ENCODE results near the gene ATG4B. TPM values are rescaled to one million over a fixed set of nuclear protein-coding genes. Genes with fewer than 3 reads are reported as not detected.

ATG4B gene
- total RNA-seq, 2 donors from 2014 or later: 126 to 166 TPM

DNA sequence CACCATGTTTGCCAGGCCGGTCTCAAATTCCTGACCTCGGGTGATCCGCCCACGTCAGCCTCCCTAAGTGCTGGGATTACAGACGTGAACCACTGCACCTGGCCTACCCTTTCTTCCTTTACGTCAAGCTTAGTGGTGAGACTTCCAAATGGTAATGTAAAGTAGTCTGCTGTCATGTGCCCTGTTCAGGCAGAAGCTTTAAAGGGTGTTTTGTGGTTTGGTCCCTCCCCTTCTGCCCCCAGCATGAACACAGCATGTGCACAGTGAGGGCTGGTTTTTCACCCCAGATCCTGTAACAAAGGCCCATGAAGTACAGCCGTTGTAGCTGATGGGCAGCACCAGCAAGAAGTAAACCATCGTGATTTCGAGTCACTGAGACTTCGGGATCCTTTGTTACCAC lies 51.8 kb downstream of the ATG4B start:
- H3K4me3 Mint-ChIP-seq: no peak overlapping the region
- Histone ChIP-seq H3K9me3 (ENCODE audit: control insufficient read depth, low read length) (no peaks in the 10 kb centered on the region), H3K4me1 (ENCODE audit: control insufficient read depth, insufficient read depth, low read length) (peaks cover 6% of the 10 kb centered on the region), H3K36me3 (ENCODE audit: control insufficient read depth, insufficient read depth, low read length) (peaks cover 28% of the 10 kb centered on the region), H3K4me3 (ENCODE audit: low read length) (no peak overlapping the region), H3K27ac (ENCODE audit: low read depth, low read length) (no peak overlapping the region), H3K9ac (ENCODE audit: extremely low read depth, low read length, poor library complexity, severe bottlenecking) (no peak overlapping the region), H3K27me3 (ENCODE audit: control insufficient read depth, insufficient read depth, low read length, poor library complexity, severe bottlenecking) (no peaks in the 10 kb centered on the region)
- H3K36me3 Mint-ChIP-seq (ENCODE audit: low read depth): peaks cover 21% of the 10 kb centered on the region
- no peak for DNase-seq
- H3K27ac Mint-ChIP-seq: no peak overlapping the region
- H3K9me3 Mint-ChIP-seq: no peaks in the 10 kb centered on the region
- no peaks in the 10 kb centered on the region for H3K27me3 Mint-ChIP-seq (ENCODE audit: insufficient read depth)
- H3K4me1 Mint-ChIP-seq: no peaks in the 10 kb centered on the region
- WGBS, 2 experiments (ENCODE audit: insufficient coverage in 1 of 2, insufficient read length in 1 of 2): 87 to 93% methylated on average over 9 to 10 of the region's 10 CpGs
- no peak for TF ChIP-seq CTCF (conservative IDR thresholded peaks at IDR 0.05)

DNA sequence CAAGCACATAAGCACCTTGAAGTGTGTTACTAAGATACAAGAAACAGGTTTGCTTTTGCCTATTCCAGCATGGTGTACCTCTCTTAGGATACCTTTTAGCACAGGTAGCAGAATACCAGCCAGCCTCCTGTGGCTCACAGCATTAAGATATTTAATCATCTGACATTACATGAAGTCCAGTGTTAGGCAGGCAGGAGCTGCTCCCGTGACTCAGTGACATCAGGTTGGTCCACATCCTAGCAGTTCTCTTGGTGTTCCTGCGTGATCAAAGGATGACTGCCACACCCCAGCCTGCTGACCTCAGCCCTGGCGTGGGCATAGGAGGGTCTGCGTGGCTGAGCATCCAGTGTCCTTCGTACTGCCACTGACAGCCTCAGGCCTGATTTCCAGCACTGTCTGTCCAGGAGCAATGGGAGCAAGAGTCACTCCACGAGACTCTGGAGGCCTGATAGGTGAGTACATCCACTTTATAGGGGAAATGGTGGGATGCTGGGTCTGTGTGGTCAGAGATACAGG lies 52.8 kb downstream of the ATG4B start:
- H3K27me3 ChIP-seq (ENCODE audit: control insufficient read depth, insufficient read depth, low read length, poor library complexity, severe bottlenecking): no peaks in the 10 kb centered on the region
- no peaks in the 10 kb centered on the region for H3K9me3 ChIP-seq (ENCODE audit: control insufficient read depth, low read length)
- no peak for TF ChIP-seq CTCF (conservative IDR thresholded peaks at IDR 0.05)
- no peaks in the 10 kb centered on the region for H3K4me1 Mint-ChIP-seq
- WGBS, 2 experiments (ENCODE audit: insufficient coverage in 1 of 2, insufficient read length in 1 of 2): 87 to 93% methylated on average over 5 to 6 of the region's 6 CpGs
- H3K4me3 Mint-ChIP-seq: no peak overlapping the region
- no peak for DNase-seq
- H3K9me3 Mint-ChIP-seq: no peaks in the 10 kb centered on the region
- no peak overlapping the region for H3K4me3 ChIP-seq (ENCODE audit: low read length)
- H3K27ac ChIP-seq (ENCODE audit: low read depth, low read length): no peak overlapping the region
- peaks cover 19% of the 10 kb centered on the region for H3K36me3 Mint-ChIP-seq (ENCODE audit: low read depth)
- no peak overlapping the region for H3K9ac ChIP-seq (ENCODE audit: extremely low read depth, low read length, poor library complexity, severe bottlenecking)
- H3K27me3 Mint-ChIP-seq (ENCODE audit: insufficient read depth): no peaks in the 10 kb centered on the region
- H3K4me1 ChIP-seq (ENCODE audit: control insufficient read depth, insufficient read depth, low read length): peaks cover 6% of the 10 kb centered on the region
- H3K36me3 ChIP-seq (ENCODE audit: control insufficient read depth, insufficient read depth, low read length): peaks cover 22% of the 10 kb centered on the region
- H3K27ac Mint-ChIP-seq: no peak overlapping the region

GRCh38 chr2:241692448-241692847 lies 55.0 kb downstream of the ATG4B start:
- no peak for DNase-seq
- WGBS, 2 experiments (ENCODE audit: insufficient coverage in 1 of 2, insufficient read length in 1 of 2): 92 to 100% methylated on average over 4 to 6 of the region's 6 CpGs
- Mint-ChIP-seq H3K27ac (no peak overlapping the region), H3K9me3 (no peaks in the 10 kb centered on the region), H3K4me1 (no peaks in the 10 kb centered on the region), H3K36me3 (ENCODE audit: low read depth) (peaks cover 26% of the 10 kb centered on the region), H3K27me3 (ENCODE audit: insufficient read depth) (no peaks in the 10 kb centered on the region), H3K4me3 (no peak overlapping the region)
- Histone ChIP-seq H3K9me3 (ENCODE audit: control insufficient read depth, low read length) (no peaks in the 10 kb centered on the region), H3K27me3 (ENCODE audit: control insufficient read depth, insufficient read depth, low read length, poor library complexity, severe bottlenecking) (no peaks in the 10 kb centered on the region), H3K27ac (ENCODE audit: low read depth, low read length) (no peak overlapping the region), H3K4me1 (ENCODE audit: control insufficient read depth, insufficient read depth, low read length) (peaks cover 6% of the 10 kb centered on the region), H3K36me3 (ENCODE audit: control insufficient read depth, insufficient read depth, low read length) (peaks cover 19% of the 10 kb centered on the region), H3K9ac (ENCODE audit: extremely low read depth, low read length, poor library complexity, severe bottlenecking) (no peak overlapping the region), H3K4me3 (ENCODE audit: low read length) (no peak overlapping the region)
- TF ChIP-seq CTCF (conservative IDR thresholded peaks at IDR 0.05): no peak
